Measurements from ENCODE around the gene TMEM266. TPM values are rescaled to one million over a fixed set of nuclear protein-coding genes. Genes with fewer than 3 reads are reported as not detected.
A peak's percentile ranks its signal among the peaks of the same experiment; 100 is the strongest.

The TMEM266 gene
- total and polyA plus RNA-seq, 3 donors from 2014 or later = 4.2 to 12.4 (median 6.0) TPM

DNA sequence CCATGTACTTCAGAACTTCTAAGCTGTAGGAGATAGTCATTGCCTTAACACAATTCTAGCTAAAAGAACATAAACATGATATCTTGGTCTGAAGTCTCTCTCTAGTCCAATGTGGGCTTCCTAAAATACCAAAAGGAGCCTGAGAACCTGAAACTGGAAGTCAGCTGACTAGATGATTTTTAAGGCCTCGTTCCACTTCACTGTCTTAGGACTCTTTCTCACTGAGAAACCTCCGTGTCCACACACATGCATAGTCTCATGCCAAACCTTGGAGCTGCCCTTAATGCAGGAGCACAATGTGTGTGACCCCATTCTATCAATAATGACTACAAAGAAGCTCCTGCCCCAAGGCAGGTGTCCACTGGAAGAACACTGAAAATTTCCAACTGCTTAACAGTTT is 163.7 kb downstream of the TMEM266 start:
- 85 to 98% methylated on average over 2 of the region's 2 CpGs for WGBS, 2 donors
- Histone ChIP-seq H3K4me3 (no peak overlapping the region), H3K36me3 (ENCODE audit: low read depth, missing control alignments) (no peaks in the 10 kb centered on the region), H3K27ac (no peak overlapping the region), H3K27me3 (no peaks in the 10 kb centered on the region), H3K4me1 (no peaks in the 10 kb centered on the region), H3K9me3 (no peaks in the 10 kb centered on the region)
- DNase-seq = no peak
- TF ChIP-seq POLR2A (IDR thresholded peaks at IDR 0.05) = no peak
- TF ChIP-seq CTCF (IDR thresholded peaks at IDR 0.05) = no peak
- intact Hi-C loops (cut with DNase I; ENCODE audit: low total_unique reads) = no loop called here

DNA sequence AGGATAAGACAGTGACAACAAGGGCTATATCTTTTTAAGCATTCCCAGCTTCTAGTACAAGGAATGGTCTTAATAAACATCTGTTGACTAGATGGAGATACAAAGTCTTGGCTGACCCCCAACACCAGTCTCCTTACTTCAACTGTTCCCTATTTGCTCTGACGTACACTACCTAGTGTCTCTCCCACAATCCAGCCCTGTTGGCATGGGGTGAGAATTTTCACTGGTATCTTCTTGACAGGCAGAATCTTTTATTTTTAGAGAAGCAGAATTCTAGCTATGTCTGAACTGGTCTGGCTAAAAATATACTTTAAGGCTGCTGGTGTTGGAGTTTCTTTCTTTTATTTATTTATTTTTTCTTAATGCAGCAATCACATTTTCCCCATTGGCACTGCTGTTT is 169.5 kb downstream of the TMEM266 start:
- 55 to 70% methylated on average over 1 of the region's 1 CpG for WGBS, 2 donors
- H3K4me1 ChIP-seq = no peaks in the 10 kb centered on the region
- no peaks in the 10 kb centered on the region for H3K36me3 ChIP-seq (ENCODE audit: low read depth, missing control alignments)
- TF ChIP-seq POLR2A (IDR thresholded peaks at IDR 0.05) (no peak), CTCF (IDR thresholded peaks at IDR 0.05) (no peak)
- H3K27me3 ChIP-seq = no peaks in the 10 kb centered on the region
- H3K27ac ChIP-seq = no peak overlapping the region
- no peak overlapping the region for H3K4me3 ChIP-seq
- H3K9me3 ChIP-seq = no peaks in the 10 kb centered on the region
- intact Hi-C loops (cut with DNase I; ENCODE audit: low total_unique reads) = no loop called here
- DNase-seq = no peak

DNA sequence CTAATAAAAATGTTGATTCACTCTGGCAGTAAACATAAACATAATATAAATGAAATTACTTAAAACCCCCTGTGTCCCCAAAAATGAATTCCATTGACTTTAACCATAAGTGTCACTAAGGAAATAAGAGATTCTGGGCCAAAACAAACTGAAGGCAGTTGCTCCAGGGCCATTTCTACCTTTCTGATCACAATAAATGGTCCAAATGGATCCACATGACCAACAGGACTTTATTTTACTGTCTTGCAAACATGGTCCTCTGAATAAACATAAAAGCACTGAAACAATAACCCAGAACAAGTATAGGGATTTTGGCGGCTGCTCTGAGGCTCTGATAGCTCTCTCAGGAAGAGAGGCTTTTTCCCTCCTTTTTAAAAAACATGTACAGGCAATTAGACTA is 174.1 kb downstream of the TMEM266 start:
- Histone ChIP-seq H3K36me3 (ENCODE audit: low read depth, missing control alignments) (no peaks in the 10 kb centered on the region), H3K27me3 (no peaks in the 10 kb centered on the region), H3K4me3 (no peak overlapping the region), H3K27ac (no peak overlapping the region), H3K4me1 (no peaks in the 10 kb centered on the region), H3K9me3 (no peaks in the 10 kb centered on the region)
- no peak for DNase-seq
- intact Hi-C loops (cut with DNase I; ENCODE audit: low total_unique reads) = no loop called here
- WGBS, 2 donors = 100% methylated on average over 1 of the region's 1 CpG
- TF ChIP-seq POLR2A (IDR thresholded peaks at IDR 0.05) (no peak), CTCF (IDR thresholded peaks at IDR 0.05) (no peak)

GRCh38 chr15:76234337-76234889 is 174.6 kb downstream of the TMEM266 start:
- no peak overlapping the region for H3K27ac ChIP-seq
- no peak overlapping the region for H3K4me3 ChIP-seq
- no peaks in the 10 kb centered on the region for H3K4me1 ChIP-seq
- H3K36me3 ChIP-seq (ENCODE audit: low read depth, missing control alignments) = no peaks in the 10 kb centered on the region
- 73 to 83% methylated on average over 4 of the region's 4 CpGs for WGBS, 2 donors
- H3K9me3 ChIP-seq = no peaks in the 10 kb centered on the region
- no peak for DNase-seq
- intact Hi-C loops (cut with DNase I; ENCODE audit: low total_unique reads) = no loop called here
- TF ChIP-seq POLR2A (IDR thresholded peaks at IDR 0.05) (no peak), CTCF (IDR thresholded peaks at IDR 0.05) (no peak)
- H3K27me3 ChIP-seq = no peaks in the 10 kb centered on the region

- no peaks in the 10 kb centered on the region for H3K27me3 ChIP-seq
- intact Hi-C loops (cut with DNase I; ENCODE audit: low total_unique reads) = no loop called here
- no peak overlapping the region for H3K27ac ChIP-seq
- TF ChIP-seq POLR2A (IDR thresholded peaks at IDR 0.05) (no peak), CTCF (IDR thresholded peaks at IDR 0.05) (peak in 1 of 3 experiments; percentile 28)
- DNase-seq = no peak
- H3K9me3 ChIP-seq = no peaks in the 10 kb centered on the region
- WGBS, 2 donors = 85 to 89% methylated on average over 3 of the region's 3 CpGs
- no peaks in the 10 kb centered on the region for H3K36me3 ChIP-seq (ENCODE audit: low read depth, missing control alignments)
- H3K4me1 ChIP-seq = no peaks in the 10 kb centered on the region
- H3K4me3 ChIP-seq = no peak overlapping the region
Measured at GRCh38 chr15:76235186-76235826, 175.5 kb downstream of the TMEM266 start.

Data from testis (tissue), 3 donors.